Lung (tissue), 12 donors: Measurements from ENCODE around the gene SLCO1A2. TPM values are rescaled to one million over a fixed set of nuclear protein-coding genes. Genes with fewer than 3 reads are reported as not detected.

Experiments
- ATAC-seq: fragments of 200-7000 bp; cut with Tn5 transposase; one replicate; pipeline ENCODE4 v1.9.1; 2020; ENCODE audit warnings: moderate number of reproducible peaks; ENCODE audit not compliant: insufficient read depth, low FRiP score
- DNase-seq, 3 donors: peaks; one replicate each; pipeline ENCODE4 v3.0.0-alpha.2; 2013 to 2017
- H3K27ac ChIP-seq, 2 donors: one replicate each; pipeline ENCODE4 v1.5.1; 2013; ENCODE audit warnings: mild to moderate bottlenecking in 2 of 2, moderate library complexity in 2 of 2, control low read depth in 1 of 2, inconsistent platforms in 1 of 2, low read depth in 1 of 2, low read length in 1 of 2
- H3K27me3 ChIP-seq, 3 donors: one replicate each; pipeline ENCODE4 v1.5.1; 2013; ENCODE audit warnings: low read length in 2 of 3; ENCODE audit not compliant: control insufficient read depth in 3 of 3, insufficient read depth in 3 of 3
- H3K36me3 ChIP-seq, 4 donors: one replicate each; pipeline ENCODE4 v1.5.1; 2013; ENCODE audit warnings: low read length in 4 of 4, mild to moderate bottlenecking in 1 of 4, moderate library complexity in 1 of 4; ENCODE audit not compliant: control insufficient read depth in 4 of 4, insufficient read depth in 4 of 4
- H3K4me1 ChIP-seq, 5 donors: one replicate each; pipeline ENCODE4 v1.5.1; 2013; ENCODE audit warnings: low read length in 5 of 5, mild to moderate bottlenecking in 2 of 5, moderate library complexity in 1 of 5; ENCODE audit not compliant: control insufficient read depth in 5 of 5, insufficient read depth in 5 of 5
- H3K4me3 ChIP-seq: one replicate; pipeline ENCODE4 v1.5.1; 2013; ENCODE audit warnings: mild to moderate bottlenecking, control low read depth, moderate library complexity
- H3K9ac ChIP-seq, 2 donors: one replicate each; pipeline ENCODE4 v1.5.1; 2013; ENCODE audit warnings: low read length in 2 of 2, control low read depth in 1 of 2; ENCODE audit not compliant: insufficient read depth in 1 of 2
- H3K9me3 ChIP-seq, 4 donors: one replicate each; pipeline ENCODE4 v1.5.1; 2013; ENCODE audit warnings: low read length in 3 of 4, mild to moderate bottlenecking in 1 of 4, moderate library complexity in 1 of 4; ENCODE audit not compliant: control insufficient read depth in 4 of 4, insufficient read depth in 3 of 4
- CTCF ChIP-seq: IDR thresholded peaks from 2 replicates; pipeline ENCODE4 v1.5.1; 2012; ENCODE audit warnings: mild to moderate bottlenecking; ENCODE audit errors: control extremely low read depth, extremely low read depth
- WGBS, 2 donors: extraction: QIAGEN DNeasy Blood & Tissue Kit; methylation state at CpG; one replicate each; pipeline ENCODE4 v1.1.7; 2013; 5-methylcytosine and 5-hydroxymethylcytosine counted together
- polyA plus RNA-seq, 2 donors: library from polyadenylated mRNA; stranded (reverse); fragments of 200-250 nt; gene quantifications; one replicate each; pipeline ENCODE4 v1.2.1, GENCODE V29; 2013
- total RNA-seq, 2 donors: library from RNA; depleted of rRNA in 1 of 2; stranded (reverse); fragments of >200 nt in 1 of 2; gene quantifications; one replicate each; pipeline ENCODE4 v1.2.1, GENCODE V29; 2014 to 2021
- donor health status: control.
- donor health status: control.
- donor health status: Bipolar disorder and iron deficiency.
- donor health status: healthy.
- donor health status: DM: yes; HTN: yes; CAD: no.

SLCO1A2 gene
- total and polyA plus RNA-seq, 4 donors = 0.33 to 1.1 (median 0.34) TPM; not detected in 1

GRCh38 chr12:21257172-21257571 is 77.5 kb downstream of the SLCO1A2 start:
- Histone ChIP-seq H3K27me3 (no peaks in the 10 kb centered on the region), H3K9me3 (peaks cover 0 to 3% (median 1%) of the 10 kb centered on the region in 4 donors), H3K4me3 (no peak overlapping the region), H3K9ac (no peak overlapping the region), H3K36me3 (no peaks in the 10 kb centered on the region), H3K27ac (no peak overlapping the region), H3K4me1 (no peaks in the 10 kb centered on the region)
- DNase-seq (no peak), ATAC-seq (no peak)
- no peak for TF ChIP-seq CTCF
- 76 to 83% methylated on average over 3 of the region's 3 CpGs for WGBS, 2 donors

- no peak for ATAC-seq
- no peak overlapping the region for H3K4me3 ChIP-seq
- 79 to 84% methylated on average over 5 of the region's 5 CpGs for WGBS, 2 donors
- TF ChIP-seq CTCF = no peak
- peaks cover 0 to 4% (median 0%) of the 10 kb centered on the region in 5 donors for H3K4me1 ChIP-seq
- no peaks in the 10 kb centered on the region for H3K36me3 ChIP-seq
- H3K27me3 ChIP-seq = no peaks in the 10 kb centered on the region
- no peak overlapping the region for H3K27ac ChIP-seq
- no peak overlapping the region for H3K9ac ChIP-seq
- no peak for DNase-seq
- H3K9me3 ChIP-seq = peaks cover 0 to under 1% (median 0%) of the 10 kb centered on the region in 4 donors
These were observed 82.6 kb downstream of the SLCO1A2 start for GRCh38 chr12:21252070-21252469.

- ATAC-seq (no peak), DNase-seq (peak in 2 of 3 donors; percentile 19)
- WGBS, 2 donors = 72% methylated on average over 1 of the region's 1 CpG
- H3K27ac ChIP-seq = no peak overlapping the region
- H3K27me3 ChIP-seq = no peaks in the 10 kb centered on the region
- H3K9me3 ChIP-seq = no peaks in the 10 kb centered on the region
- no peak overlapping the region for H3K4me3 ChIP-seq
- no peak overlapping the region for H3K9ac ChIP-seq
- peaks cover 0 to 4% (median 0%) of the 10 kb centered on the region in 5 donors for H3K4me1 ChIP-seq
- H3K36me3 ChIP-seq = no peaks in the 10 kb centered on the region
- no peak for TF ChIP-seq CTCF
These were observed 86.0 kb downstream of the SLCO1A2 start for GRCh38 chr12:21248679-21249078.

GRCh38 chr12:21239866-21240265 is 94.9 kb downstream of the SLCO1A2 start:
- TF ChIP-seq CTCF = no peak
- Histone ChIP-seq H3K9ac (no peak overlapping the region), H3K9me3 (no peaks in the 10 kb centered on the region), H3K27me3 (no peaks in the 10 kb centered on the region), H3K27ac (no peak overlapping the region), H3K36me3 (no peaks in the 10 kb centered on the region), H3K4me3 (no peak overlapping the region), H3K4me1 (no peaks in the 10 kb centered on the region)
- DNase-seq (no peak), ATAC-seq (no peak)
- 73 to 89% methylated on average over 4 of the region's 4 CpGs for WGBS, 2 donors
